GM12874 (cell line): ENCODE measurements around the gene ANTKMT.

Experiments
- TF ChIP-seq, protein P1 (sequence below): IDR thresholded peaks from 2 replicates; pipeline ENCODE4 v1.5.1; 2011; ENCODE audit warnings: low read depth, mild to moderate bottlenecking, control low read depth, low read length, moderate library complexity; ENCODE audit not compliant: insufficient read depth

ANTKMT gene

DNA sequence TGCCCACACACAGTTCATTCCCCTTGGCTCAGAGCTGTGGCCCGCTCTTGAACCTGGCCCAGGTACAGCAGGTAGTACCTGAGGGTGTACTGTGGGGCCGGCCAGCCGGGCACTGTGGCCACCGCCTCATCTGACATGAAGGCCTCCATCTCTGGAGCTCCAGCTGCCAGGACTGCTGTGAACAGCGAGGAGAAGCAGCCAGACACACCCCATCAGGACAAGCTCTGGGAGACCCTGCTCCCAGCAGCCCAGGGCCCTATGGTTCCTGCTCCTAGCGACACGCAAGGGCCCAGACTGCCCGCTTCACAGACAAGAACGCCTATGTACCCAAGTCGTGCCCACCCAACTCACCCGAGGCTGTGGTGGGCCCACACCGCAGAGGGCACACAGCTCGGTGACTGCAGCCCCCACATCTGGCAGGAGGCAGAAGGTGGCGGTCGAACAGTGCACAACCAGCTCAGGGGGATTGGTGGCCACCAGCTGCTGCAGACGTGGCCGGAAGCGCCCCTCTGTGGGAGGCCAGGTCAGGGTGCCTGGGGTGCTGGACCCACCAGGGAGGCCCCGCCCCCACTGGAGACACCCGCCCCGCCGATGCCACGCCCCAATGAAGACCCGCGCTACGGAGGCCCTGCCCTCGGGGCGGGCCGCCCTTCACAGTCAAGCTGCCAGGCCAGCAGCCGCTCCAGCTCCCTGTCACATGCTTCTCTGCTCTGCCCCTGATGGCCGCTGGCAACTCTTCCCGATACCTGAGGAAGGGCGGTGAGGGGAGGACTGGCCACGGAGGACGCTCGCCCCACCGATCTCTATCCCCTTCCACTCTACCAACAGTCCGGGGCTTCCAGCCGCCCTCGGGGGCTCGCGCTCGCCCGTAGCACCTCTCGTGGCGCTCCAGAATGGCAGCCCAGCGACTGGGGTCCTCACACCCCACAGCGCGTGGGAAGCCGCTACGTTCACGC is 41.8 kb upstream of the ANTKMT start:
- TF ChIP-seq, protein P1, sequence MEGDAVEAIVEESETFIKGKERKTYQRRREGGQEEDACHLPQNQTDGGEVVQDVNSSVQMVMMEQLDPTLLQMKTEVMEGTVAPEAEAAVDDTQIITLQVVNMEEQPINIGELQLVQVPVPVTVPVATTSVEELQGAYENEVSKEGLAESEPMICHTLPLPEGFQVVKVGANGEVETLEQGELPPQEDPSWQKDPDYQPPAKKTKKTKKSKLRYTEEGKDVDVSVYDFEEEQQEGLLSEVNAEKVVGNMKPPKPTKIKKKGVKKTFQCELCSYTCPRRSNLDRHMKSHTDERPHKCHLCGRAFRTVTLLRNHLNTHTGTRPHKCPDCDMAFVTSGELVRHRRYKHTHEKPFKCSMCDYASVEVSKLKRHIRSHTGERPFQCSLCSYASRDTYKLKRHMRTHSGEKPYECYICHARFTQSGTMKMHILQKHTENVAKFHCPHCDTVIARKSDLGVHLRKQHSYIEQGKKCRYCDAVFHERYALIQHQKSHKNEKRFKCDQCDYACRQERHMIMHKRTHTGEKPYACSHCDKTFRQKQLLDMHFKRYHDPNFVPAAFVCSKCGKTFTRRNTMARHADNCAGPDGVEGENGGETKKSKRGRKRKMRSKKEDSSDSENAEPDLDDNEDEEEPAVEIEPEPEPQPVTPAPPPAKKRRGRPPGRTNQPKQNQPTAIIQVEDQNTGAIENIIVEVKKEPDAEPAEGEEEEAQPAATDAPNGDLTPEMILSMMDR, result no peak

DNA sequence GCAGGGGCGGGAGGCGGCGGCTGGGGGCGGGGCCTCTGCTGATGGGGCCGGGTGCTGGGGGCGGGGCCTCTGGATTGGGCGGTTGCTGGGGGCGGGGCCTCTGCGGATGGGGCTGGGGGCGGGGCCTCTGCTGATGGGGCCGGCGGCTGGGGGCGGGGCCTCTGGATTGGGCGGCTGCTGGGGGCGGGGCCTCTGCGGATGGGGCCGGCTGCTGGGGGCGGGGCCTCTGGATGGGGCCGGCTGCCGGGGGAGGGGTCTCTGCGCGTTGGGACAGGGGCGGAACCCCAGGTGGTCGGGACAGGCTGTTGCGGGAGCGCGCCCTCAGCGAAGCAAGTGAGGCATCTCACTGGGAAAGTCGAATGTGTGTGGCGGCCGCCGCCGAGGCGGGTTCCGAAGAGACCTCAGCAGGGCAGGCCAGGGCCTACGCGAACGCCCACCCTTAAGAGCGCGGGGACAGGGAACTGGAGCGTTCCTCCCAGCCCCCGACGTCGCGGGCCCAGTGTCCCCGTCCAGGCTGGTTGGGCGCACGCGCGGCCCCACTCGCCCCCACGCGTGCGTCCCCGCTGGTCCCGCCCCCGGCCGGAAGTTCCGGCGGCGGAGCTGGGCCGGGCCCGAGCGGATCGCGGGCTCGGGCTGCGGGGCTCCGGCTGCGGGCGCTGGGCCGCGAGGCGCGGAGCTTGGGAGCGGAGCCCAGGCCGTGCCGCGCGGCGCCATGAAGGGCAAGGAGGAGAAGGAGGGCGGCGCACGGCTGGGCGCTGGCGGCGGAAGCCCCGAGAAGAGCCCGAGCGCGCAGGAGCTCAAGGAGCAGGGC is 40.9 kb upstream of the ANTKMT start, which contains the start of gene STUB1:
TSS of gene STUB1 (plus strand) at position 597 of the 811 bp plus-strand sequence. CDS start at position 713, 116 bp downstream.
- TF ChIP-seq, protein P1, result no peak

DNA sequence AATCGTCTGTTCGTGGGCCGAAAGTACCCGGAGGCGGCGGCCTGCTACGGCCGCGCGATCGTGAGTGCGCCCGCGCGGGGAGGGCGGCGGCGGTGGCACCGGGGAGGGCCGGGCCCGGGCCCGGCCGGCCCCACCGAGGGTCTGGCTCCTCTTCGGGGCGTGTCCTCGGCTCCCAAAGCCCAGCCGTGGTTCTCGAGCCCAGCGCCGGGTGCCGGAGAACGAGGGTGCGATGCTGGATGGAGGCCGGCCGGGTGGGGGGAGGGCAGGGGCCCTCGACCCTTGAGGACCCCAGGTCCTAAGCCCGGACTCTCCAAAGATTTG is 40.4 kb upstream of the ANTKMT start:
- TF ChIP-seq, protein P1, result no peak

DNA sequence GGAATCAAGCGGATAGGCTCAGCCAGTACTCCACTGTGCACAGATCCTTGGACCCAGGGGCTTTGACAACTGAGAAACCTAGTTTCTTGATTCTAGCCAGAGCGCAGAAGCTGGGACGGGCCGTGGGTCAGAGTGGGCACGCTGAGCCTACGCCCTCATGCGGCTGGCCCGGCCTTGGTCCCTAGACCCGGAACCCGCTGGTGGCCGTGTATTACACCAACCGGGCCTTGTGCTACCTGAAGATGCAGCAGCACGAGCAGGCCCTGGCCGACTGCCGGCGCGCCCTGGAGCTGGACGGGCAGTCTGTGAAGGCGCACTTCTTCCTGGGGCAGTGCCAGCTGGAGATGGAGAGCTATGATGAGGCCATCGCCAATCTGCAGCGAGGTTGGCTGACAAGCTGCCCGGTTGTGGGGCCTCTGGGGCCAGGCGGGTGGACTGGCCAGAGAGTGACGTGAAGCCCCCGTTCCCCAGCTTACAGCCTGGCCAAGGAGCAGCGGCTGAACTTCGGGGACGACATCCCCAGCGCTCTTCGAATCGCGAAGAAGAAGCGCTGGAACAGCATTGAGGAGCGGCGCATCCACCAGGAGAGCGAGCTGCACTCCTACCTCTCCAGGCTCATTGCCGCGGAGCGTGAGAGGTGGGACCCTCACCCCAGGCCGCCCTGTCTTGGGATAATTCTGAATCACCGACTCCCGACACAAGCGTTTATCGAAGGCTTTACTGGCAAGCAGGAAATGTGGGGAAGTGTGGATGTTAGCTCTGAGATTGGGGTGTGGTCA is 39.8 kb upstream of the ANTKMT start:
- TF ChIP-seq, protein P1, result no peak

DNA sequence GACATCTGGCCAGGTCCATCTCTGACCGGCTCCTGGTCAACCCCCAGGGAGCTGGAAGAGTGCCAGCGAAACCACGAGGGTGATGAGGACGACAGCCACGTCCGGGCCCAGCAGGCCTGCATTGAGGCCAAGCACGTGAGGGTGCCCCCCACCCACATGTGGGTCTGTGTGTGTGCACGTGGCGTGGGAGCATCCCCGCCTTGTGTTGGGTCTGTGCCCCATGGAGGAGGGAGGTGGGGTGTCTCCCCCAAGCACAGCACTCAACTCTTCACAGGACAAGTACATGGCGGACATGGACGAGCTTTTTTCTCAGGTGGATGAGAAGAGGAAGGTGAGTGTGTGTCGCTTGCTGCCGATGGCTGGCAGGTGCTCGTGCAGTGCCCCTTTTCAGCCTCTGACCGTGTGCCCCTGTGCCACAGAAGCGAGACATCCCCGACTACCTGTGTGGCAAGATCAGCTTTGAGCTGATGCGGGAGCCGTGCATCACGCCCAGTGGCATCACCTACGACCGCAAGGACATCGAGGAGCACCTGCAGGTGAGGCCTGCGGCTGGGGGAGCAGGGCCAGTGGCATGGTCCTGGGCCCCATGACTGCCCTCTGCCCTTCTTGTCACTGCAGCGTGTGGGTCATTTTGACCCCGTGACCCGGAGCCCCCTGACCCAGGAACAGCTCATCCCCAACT is 39.1 kb upstream of the ANTKMT start:
- TF ChIP-seq, protein P1, result no peak

DNA sequence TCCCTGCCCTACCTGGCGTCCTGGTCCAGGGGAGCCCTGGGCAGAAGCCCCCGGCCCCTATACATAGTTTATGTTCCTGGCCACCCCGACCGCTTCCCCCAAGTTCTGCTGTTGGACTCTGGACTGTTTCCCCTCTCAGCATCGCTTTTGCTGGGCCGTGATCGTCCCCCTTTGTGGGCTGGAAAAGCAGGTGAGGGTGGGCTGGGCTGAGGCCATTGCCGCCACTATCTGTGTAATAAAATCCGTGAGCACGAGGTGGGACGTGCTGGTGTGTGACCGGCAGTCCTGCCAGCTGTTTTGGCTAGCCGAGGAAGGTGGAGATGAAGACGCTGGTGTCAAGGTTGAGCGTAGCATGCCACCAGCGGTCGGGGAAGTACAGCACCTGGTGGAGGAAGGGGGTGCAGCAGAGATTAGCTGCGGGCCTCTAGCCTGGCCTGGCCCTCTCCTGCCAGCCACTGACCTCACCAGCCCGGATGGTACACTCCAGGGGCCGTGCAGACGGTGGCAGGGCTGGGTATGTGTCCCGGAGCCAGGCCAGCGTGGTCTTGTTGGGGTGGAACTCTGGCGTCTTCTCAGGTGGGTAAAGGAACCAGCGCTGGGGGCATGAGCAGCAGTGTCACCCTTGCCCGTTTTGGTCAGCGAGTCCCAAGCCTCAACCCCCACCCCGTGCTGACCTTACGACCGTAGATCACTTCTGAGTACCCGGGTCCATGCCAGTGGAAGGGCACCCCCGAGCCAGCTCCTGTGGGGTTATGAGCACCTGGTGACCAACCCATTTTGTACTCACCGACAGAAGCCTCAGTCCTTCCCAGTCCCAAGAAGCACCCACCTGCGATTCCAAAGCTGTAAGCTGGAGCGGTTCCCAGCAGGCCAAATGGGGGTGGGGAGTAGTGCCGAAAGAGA is 38.2 kb upstream of the ANTKMT start:
- TF ChIP-seq, protein P1, result no peak
